EL (cell line): ENCODE data around the gene KRTAP9-6.
"Not testable (repeated sequence)": the region's sequence is repeated elsewhere in the genome, so short reads cannot be mapped to it uniquely, and the experiment has no call there.

Experiments
- DNase-seq: peaks from one replicate; pipeline ENCODE4 v3.0.0-alpha.2; 2016

The KRTAP9-6 gene

GRCh38 chr17:41271858-41272257, 6.7 kb downstream of the KRTAP9-6 start:
- DNase-seq: no peak

DNA sequence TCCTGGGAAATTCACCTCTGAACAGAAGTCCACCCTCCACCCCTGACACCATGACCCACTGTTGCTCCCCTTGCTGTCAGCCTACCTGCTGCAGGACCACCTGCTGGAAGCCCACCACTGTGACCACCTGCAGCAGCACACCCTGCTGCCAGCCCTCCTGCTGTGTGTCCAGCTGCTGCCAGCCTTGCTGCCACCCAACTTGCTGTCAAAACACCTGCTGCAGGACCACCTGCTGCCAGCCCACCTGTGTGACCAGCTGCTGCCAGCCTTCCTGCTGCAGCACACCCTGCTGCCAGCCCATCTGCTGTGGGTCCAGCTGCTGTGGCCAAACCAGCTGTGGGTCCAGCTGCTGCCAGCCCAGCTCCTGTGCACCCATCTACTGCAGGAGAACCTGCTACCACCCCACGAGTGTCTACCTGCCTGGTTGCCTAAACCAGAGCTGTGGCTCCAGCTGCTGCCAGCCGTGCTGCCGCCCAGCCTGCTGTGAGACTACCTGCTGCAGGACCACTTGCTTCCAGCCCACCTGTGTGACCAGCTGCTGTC, 10.5 kb downstream of the KRTAP9-6 start, which contains the start of gene KRTAP9-7:
KRTAP9-7 (plus strand) TSS at position 51 of the 543 bp plus-strand sequence; CDS start at position 51, 0 bp downstream.
- DNase-seq: not testable (repeated sequence)

GRCh38 chr17:41278176-41278955, 13.2 kb downstream of the KRTAP9-6 start:
- DNase-seq: peak; percentile 34

DNA sequence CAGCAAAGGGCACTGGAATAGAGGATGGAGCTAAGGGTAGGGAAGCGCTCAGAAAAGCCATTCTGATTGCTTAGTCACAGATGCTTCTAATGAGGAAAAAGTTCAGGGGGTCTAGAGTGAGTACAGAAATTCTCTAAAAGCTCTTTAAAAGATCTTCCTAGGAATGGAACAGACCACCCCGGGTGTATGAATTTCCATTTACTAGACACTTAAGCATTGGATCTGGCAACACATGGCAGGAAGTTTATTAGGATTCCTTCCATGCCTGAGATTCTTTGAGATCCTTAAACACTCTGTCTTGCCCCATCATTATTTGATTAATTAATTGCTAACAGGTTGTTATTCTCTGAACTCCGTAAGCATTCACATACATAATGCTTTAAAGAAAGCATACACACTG, 18.9 kb downstream of the KRTAP9-6 start:
- DNase-seq: peak; percentile 89

DNA sequence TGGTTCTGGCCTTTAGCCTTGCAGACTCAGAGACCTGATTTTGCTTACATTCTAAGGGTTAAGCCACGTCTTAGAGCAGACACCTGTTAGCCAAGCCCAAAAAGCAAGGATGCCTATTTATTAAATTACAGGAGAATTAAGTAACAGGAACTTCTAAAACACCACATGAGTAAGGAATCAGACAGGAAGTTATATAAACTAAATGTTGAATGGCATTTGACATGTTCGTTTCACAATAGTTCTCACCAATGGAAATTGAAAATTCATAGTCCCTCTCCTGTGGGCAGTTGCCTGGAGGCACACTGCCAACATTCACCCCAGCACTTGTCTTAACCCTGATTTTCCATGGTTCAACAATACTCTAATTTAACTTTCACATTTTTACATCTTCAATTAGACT, 19.4 kb downstream of the KRTAP9-6 start:
- DNase-seq: peak; percentile 27

DNA sequence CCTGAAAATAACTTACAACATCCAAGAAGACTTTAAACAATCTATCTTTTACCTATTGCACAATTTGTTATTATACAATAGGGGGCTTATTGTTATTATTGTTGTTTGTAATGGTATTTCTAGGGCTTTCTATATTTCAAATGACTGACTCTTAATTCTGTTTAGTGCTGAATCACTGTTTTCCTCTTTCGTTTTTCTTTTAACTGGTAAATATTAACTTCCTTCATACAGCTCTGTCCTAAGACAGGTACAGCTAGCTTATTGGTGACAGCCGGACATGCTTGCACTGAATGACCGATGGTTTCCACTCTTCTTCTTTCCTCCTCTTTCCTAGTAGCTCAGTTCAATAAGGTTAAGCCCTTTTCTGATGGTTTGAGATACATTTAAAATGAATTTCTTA, 21.9 kb downstream of the KRTAP9-6 start:
- DNase-seq: no peak

- DNase-seq: no peak
These were observed 28.8 kb downstream of the KRTAP9-6 start for GRCh38 chr17:41294016-41294415.

DNA sequence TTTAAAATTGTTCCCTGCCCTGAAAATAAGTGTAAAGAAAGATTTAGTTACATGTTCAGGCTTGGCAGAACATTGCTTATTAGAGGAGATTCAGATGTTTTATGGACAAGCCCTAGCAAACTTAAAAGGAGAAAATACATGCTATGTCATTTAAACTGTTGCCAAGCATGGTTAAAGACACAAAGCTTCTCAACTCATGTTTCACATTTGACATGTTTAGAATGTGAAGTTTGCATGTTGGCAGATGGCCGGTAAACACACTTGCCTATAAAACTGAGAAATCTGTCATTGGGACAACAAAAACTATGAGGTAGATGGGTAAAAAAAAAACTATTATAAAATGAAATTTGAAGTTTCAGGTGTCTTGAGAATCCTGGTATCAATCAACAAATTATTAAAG, 31.7 kb downstream of the KRTAP9-6 start:
- no peak for DNase-seq

- DNase-seq: no peak
These were observed 33.4 kb downstream of the KRTAP9-6 start for GRCh38 chr17:41298458-41299135.

- DNase-seq: no peak
These were observed 36.1 kb downstream of the KRTAP9-6 start for GRCh38 chr17:41301204-41301790.

GRCh38 chr17:41301916-41302901, 37.0 kb downstream of the KRTAP9-6 start, which contains the start of gene KRTAP29-1:
Gene KRTAP29-1, minus strand, starts transcription at chr17:41302851. Its CDS starts 0 bp downstream, at chr17:41302851.
- no peak for DNase-seq

DNA sequence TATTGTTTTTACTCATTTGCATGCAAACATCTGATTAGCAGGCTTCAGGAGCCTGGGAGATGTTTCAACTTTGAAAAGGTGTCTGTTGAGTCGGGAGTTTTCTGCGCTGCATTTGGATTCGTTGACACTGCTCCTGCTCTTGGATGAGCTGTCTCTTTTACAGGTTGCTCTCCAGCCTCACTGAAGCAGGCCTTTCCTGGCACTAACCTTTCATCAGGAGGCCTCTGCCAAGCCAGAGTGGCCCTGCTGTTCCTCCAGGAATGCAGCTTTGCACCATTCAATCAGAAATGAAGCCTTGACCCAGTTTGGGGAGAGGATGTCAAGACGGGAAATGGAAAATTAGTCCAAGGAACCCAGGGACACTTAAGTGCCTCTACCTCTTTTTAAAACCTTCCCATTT, 37.8 kb downstream of the KRTAP9-6 start:
- no peak for DNase-seq

DNA sequence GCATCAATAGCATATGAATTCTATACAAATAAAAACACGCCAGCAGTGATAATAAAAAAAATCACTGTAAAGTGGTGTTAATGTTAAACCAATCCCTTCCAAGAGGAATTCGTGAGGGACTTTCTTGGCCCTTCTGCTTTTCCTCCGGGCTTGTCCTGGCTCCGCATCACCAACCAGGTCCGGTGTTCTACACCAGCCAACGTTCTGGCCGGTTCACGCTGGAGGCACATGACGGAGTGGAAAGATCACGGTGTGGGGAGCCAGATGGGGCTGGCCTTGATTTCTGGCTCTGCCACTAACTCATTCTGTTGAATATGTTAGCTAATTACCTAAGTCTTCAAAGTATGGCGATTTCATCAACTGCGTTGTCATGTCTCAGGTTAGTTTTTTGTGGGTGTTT, 38.9 kb downstream of the KRTAP9-6 start:
- DNase-seq: no peak

- no peak for DNase-seq
These were observed 42.5 kb downstream of the KRTAP9-6 start for GRCh38 chr17:41307647-41308046.

- DNase-seq: no peak
These were observed 43.2 kb downstream of the KRTAP9-6 start for GRCh38 chr17:41308251-41308917.

DNA sequence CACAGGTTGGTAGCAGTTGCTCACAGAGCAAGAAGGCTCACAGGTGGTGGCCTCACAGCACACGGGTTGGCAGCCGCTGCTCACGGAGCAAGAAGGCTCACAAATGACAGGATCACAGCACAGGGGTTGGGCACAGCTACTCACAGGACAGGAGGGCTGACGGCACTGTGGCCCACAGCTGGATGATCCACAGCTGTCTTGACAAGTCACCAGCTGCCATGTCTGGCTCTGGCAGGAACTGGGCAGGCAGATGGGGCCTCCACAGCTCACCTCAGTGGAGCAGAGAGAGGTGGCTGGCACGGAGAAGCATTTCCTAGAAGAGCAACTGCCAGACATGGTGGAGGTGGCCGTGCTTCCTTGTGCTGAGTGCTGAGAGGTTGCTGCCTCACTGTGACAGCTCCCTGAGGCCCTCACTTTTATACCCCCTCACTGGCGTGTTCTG, 43.8 kb downstream of the KRTAP9-6 start, which contains the start of gene KRTAP16-1:
KRTAP16-1 (minus strand) TSS at position 392 of the 442 bp plus-strand sequence; CDS start at position 336, 56 bp downstream.
- DNase-seq: no peak

- DNase-seq: no peak
These were observed 45.9 kb downstream of the KRTAP9-6 start for GRCh38 chr17:41311111-41311510.

- no peak for DNase-seq
These were observed 50.1 kb downstream of the KRTAP9-6 start, which contains the start of gene KRTAP17-1 for GRCh38 chr17:41315204-41315794. Gene KRTAP17-1, minus strand, starts transcription at chr17:41315710. Its CDS starts 60 bp downstream, at chr17:41315650.
